ENCODE measurements around the gene LYPD5.

Gene LYPD5

DNA sequence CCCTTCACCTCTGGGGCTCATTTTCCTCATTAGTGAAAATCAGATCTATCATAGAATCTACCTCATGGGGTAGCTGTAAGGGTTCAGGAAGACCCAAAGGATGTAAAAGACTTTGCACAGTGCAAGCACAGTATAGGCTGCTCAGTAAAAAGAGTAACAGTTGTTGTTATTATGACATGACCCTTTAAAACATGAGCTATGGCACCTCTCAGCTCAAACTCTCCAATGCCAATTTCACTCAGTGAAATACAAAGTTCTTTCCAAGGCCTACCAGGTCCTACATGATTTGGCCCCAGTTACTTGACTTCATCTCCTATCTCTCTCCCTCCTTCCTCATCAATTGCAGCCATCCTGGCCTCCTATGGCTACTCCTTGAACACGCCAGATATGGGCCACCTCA, 52.3 kb downstream of the LYPD5 start:
- no peak for DNase-seq

DNA sequence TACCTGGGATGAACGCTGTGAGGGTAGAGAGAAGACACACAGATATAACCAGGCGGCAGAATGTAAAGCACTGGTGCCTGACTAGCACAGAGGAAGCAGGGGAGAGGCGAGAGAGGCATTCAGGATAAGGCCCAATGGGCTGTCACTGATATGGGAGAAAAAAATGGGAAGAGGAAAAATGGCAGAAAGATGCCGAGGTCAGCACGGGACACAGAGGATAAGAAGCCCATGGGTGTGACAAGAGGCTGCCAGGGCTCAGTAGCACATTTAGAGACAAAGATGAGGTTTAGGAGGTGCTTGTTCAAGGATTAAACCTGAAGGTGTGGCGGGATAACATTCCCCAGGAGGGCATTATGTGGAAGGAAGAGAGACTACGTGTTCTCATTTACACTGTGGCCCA, 53.1 kb downstream of the LYPD5 start:
- DNase-seq = no peak

DNA sequence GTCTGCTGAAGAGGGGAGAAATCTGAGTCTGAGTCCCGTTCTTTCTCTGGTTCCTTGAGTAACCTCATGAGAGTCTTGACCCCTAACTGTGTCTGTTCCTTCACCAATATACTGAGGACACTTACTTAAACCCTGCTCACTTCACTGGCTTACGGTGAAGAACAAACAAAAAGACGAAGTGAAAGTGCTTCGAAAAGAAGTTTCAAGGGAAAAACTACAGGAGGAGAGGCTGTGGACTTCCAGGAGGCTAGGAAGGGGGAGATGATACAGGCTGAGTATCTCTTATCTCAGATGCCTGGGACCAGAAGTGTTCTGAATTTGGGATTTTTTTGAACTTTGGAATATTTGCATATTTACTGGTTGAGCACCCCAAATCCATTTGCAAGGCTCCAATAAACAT, 53.6 kb downstream of the LYPD5 start:
- no peak for DNase-seq

DNA sequence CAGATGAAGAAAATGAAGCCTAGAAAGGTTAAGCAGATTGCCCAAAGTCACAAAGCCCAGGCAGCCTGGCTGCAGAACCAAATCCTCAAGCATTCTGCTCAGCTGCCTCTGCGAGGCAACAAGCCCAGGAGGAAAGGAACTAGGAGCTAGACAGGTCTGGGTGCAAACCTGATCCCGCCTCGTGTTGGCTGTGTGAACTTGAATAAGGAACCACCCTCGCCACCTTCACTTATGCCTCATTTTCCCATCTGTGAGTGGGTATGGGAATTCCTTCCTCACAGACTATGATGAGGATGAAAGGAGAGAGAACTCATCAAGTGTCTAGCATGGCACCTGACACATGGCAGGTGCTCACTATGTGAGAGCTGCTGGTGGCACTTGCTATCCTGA, 54.0 kb downstream of the LYPD5 start:
- no peak for DNase-seq

DNA sequence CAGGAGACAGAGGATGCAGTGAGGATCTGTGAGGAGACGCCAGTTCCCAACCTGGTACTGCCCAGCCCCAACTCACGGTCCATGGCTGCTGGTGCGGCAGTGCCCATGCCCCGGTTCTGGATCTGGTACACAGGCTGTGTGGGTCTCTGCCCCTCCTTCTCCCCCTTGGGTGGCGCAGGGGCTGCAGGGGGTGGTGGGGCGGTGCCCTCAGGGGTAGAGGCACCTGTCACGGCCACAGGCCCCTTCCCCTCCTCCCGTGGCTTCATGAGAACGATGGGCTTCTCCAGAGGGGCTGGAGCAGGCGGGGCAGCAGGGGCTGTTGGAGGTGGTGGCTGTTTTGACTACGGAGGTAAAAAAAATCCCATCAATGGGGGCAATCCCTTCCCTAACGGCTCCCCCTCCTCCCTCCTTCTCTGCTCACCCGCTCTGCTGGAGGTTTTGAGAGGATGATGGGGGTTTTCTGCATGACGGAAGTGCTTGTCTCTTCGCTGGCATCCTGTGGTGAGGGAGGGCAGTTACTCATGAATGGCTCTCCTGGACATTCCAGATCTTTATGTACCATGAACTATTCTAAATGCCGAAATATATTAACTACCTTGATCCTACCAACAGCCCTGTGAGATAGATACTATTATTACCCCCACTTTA, 54.6 kb downstream of the LYPD5 start:
- no peak for DNase-seq

Measured in SHP77 (cell line).